ENCODE data around the gene PSME2.

- TF ChIP-seq CTCF (IDR thresholded peaks at IDR 0.05 in 4 of 5, conservative IDR thresholded peaks at IDR 0.05 in 1 of 5) (no peak), POLR2A (IDR thresholded peaks at IDR 0.05) (no peak)
These were observed 46.5 kb upstream of the PSME2 start for GRCh38 chr14:24192933-24193332.

Measured in gastrocnemius medialis (tissue), 4 donors.